Caki2 (cell line): ENCODE results near the gene CPNE2. TPM values are rescaled to one million over a fixed set of nuclear protein-coding genes. Genes with fewer than 3 reads are reported as not detected.

Experiments used
- DNase-seq: peaks from one replicate; pipeline ENCODE4 v3.0.0-alpha.2; 2015; ENCODE audit warnings: low read depth
- in situ Hi-C: cut with HindIII; loops from 2 replicates; pipeline ENCODE4 v1.10.0; 2016; ENCODE audit warnings: low sequenced_read_pairs, low pct_unique_long_range_greater_than_20kb, mixed read lengths
- total RNA-seq: library from RNA; depleted of rRNA; stranded (reverse); fragments of >200 nt; shearing (Covaris generic); gene quantifications from 2 replicates; pipeline ENCODE4 v1.2.3, GENCODE V29; 2014; ENCODE audit warnings: low replicate concordance

The CPNE2 gene
- total RNA-seq, 1 experiment from 2014 or later, result 33.5 TPM

GRCh38 chr16:57133031-57133430, 40.6 kb downstream of the CPNE2 start:
- in situ Hi-C loops, result no loop called here
- no peak for DNase-seq

DNA sequence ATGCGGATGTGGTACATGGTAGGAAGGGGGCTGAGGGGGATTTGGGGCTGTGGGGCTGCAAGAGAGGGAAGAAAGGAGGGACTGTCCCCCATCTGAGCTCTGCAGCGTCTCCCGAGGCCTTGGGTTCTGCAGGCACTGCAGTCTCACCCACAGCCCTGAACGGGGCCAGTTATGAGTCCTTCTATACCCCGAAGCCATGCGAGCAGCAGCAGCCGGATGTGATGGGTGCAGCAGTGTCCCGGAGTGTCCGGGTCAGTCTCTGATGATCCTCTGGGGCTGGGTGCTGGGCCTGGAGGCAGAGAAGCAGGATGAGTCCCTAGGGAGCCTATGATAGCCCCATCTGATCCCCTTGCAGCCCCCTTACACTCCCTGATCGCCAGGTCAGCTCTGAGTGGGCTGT, 41.5 kb downstream of the CPNE2 start:
- DNase-seq, result no peak
- in situ Hi-C loops, result no loop called here

GRCh38 chr16:57134982-57135381, 42.6 kb downstream of the CPNE2 start:
- DNase-seq, result no peak
- in situ Hi-C loops, result no loop called here

DNA sequence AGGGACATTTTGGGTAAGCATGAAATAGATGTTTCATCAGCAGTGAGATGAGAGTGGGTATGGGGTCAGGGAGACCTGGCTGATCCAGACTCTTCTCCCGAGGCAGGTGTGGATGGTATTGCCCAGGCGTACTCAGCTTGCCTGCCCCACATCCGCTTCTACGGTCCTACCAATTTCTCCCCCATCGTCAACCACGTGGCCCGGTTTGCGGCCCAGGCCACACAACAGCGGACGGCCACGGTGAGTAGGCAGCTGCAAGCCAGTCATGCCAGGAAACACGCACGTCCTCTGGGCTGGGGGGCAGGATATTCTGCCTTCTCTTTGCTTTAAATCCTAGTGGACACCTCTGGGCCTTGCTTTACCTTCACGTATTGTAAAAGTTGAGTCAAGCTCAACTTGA, 44.7 kb downstream of the CPNE2 start:
- DNase-seq, result no peak
- in situ Hi-C loops, result no loop called here

GRCh38 chr16:57137566-57138273, 45.3 kb downstream of the CPNE2 start:
- no peak for DNase-seq
- in situ Hi-C loops, result no loop called here

DNA sequence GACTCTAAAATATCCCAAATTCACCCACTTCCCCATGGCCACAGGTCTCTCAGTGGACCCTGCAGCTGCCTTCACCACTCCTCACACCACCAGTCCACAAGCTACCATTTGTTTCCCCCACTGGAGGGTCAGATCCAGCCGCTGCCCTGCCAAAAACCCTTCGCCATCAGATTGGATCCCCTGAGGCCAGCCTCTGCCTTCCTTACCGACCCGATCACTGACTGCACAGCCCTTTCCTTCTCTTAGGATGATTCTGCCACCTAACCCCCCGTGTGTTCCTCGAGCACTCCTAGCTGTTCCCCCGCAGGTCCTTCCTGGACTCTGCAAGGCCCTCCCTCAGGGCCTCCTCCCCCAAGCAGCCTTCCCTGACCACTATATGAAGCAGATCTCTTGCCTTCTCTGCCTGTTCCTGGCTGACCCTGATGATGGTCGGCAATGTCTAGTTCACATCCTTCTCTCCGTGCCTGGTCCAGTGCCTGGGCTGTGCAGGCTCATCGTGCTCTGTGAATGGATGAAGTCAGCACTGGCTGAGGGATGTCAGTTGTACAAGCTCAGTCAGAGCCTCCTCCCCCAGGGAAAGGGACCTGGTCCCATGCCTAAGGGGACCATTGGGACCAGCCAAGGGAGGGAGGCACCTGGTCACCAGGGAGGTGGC, 46.0 kb downstream of the CPNE2 start:
- no peak for DNase-seq
- in situ Hi-C loops, result no loop called here

GRCh38 chr16:57140931-57141668, 48.7 kb downstream of the CPNE2 start:
- no peak for DNase-seq
- in situ Hi-C loops, result no loop called here

GRCh38 chr16:57141822-57142631, 49.6 kb downstream of the CPNE2 start:
- in situ Hi-C loops, result no loop called here
- no peak for DNase-seq

- in situ Hi-C loops, result no loop called here
- no peak for DNase-seq
Observed at GRCh38 chr16:57143149-57143921, 51.0 kb downstream of the CPNE2 start.

- DNase-seq, result no peak
- in situ Hi-C loops, result no loop called here
Observed at GRCh38 chr16:57144027-57144426, 51.6 kb downstream of the CPNE2 start.

DNA sequence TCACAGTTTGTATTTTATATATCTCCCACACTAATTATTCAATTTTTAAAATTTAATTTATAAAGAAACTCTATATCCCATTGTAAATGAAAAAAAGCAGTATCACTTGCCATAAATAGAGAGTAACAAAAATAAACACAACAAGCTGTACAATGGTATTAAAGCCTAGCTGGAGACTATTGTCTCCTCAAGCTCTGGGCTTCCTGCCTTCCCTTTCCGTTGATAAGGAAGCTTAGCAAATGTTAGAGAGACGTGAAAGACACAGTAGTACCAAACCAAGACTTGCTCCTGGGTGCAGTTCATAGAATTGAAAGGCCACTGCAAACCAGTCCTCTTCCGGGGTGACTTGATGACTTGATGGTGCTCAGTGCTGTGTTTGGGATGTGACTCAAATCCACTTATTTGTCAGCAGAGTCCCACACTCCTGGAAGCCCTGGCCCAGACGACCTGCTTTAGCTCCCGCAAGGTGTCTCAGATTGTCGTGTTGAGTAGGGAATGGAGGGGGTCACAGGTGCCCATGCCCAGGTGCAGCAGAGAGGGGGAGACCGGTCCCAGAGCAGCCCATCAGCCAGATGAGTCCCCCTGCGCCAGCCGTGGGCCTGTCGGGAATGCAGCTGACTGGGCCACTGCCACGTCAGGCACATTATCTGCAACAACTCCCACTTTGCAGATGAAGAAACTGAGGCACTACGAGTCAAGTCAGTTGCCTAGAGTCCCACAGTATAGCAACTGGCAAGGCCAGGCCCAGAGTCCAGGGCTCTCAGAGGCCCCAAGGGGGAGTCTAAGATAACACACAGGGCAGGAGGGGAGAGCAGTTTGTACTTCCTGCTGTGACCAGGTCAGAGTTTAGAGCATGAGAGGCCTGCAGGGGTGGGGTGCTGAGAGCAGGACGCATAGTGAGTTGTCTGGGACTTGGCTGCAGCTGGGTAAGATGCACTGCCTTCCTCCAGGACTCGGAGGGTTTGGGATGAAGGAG, 53.0 kb downstream of the CPNE2 start:
- no peak for DNase-seq
- in situ Hi-C loops, result no loop called here

GRCh38 chr16:57146040-57146647, 53.8 kb downstream of the CPNE2 start:
- in situ Hi-C loops, result no loop called here
- no peak for DNase-seq

GRCh38 chr16:57146735-57147134, 54.4 kb downstream of the CPNE2 start:
- in situ Hi-C loops, result no loop called here
- DNase-seq, result no peak

DNA sequence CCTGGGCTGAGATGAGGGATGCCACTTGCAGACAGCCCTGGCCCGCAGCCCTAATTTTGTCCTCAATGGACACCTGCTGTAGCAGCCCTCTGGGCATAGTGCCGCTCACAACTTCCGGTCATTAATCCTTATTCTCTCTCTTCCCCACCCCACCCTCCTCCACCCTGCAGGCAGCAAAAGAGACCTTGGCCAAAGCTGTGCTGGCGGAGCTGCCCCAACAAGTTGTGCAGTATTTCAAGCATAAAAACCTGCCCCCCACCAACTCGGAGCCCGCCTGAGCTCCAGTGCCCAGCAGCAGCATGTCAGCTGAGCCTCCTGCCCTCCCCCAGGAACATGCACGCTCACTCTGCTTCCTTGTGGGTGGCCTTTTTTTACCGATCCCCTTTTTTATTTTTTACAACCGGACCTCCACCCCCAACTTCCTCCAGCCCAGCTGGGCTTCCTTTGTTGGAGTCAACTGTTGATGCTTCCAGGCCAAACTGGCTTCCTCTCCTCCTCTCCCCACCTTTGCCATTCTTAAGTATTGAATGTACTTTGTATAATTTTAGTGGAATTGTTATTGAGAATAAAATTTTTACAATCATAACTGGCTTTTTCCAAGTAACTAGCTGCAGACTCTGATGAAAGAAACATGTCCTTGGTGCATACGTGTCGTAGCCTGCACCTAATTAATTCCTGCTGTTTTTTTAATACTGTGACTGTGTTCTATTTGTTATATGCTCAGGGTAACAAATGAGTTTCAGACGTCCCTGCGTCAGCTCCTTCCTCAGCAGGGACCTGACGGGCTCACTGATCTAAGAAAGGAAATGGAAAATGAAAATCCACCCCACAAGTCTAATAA, 55.2 kb downstream of the CPNE2 start:
- in situ Hi-C loops, result no loop called here
- no peak for DNase-seq

DNA sequence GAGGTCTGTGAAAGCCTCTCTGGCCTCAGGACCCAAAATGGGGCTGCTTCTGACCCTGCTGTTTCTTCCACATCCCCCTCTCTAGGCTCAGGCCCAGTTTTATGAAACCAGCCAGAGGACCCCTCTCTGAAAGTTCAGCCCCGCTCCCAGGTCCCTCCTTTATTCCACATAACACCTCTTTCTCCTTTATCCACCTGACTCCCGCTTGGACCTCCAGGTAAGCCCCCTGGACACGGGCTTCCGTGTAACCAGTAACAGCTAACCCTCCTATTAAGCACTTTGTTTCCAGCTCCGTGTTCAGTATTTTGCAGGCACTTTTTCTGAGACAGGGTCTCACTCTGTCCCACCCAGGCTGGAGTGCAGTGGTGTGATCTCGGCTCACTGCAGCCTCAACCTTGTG, 56.1 kb downstream of the CPNE2 start:
- in situ Hi-C loops, result no loop called here
- no peak for DNase-seq

GRCh38 chr16:57149391-57149790, 57.0 kb downstream of the CPNE2 start:
- in situ Hi-C loops, result no loop called here
- no peak for DNase-seq
